GM19239 (cell line): ENCODE data around the gene SLC22A23.

Experiments used
- DNase-seq: peaks from one replicate; pipeline ENCODE4 v3.0.0; 2011; ENCODE audit warnings: low spot score; ENCODE audit not compliant: insufficient read length
- FAIRE-seq: peaks from 2 replicates; lab custom pipeline; 2011; peaks lifted over from hg19 to GRCh38; lab: Jason Lieb, UNC

The SLC22A23 gene

GRCh38 chr6:3358413-3359100 lies 98.3 kb downstream of the SLC22A23 start:
- DNase-seq (no peak), FAIRE-seq (no peak)

GRCh38 chr6:3357678-3358077 lies 99.2 kb downstream of the SLC22A23 start:
- no peak for DNase-seq
- no peak for FAIRE-seq

GRCh38 chr6:3356824-3357420 lies 99.9 kb downstream of the SLC22A23 start:
- no peak for DNase-seq
- FAIRE-seq: no peak

- no peak for FAIRE-seq
- peak; percentile 72 for DNase-seq
These were observed 100.6 kb downstream of the SLC22A23 start for GRCh38 chr6:3356056-3356823.

- FAIRE-seq (no peak), DNase-seq (no peak)
These were observed 101.3 kb downstream of the SLC22A23 start for GRCh38 chr6:3355358-3356055.

- no peak for FAIRE-seq
- DNase-seq: no peak
These were observed 101.9 kb downstream of the SLC22A23 start for GRCh38 chr6:3355011-3355357.

- no peak for DNase-seq
- no peak for FAIRE-seq
These were observed 102.9 kb downstream of the SLC22A23 start for GRCh38 chr6:3353939-3354338.

GRCh38 chr6:3353213-3353903 lies 103.5 kb downstream of the SLC22A23 start:
- FAIRE-seq: no peak

GRCh38 chr6:3352678-3353077 lies 104.2 kb downstream of the SLC22A23 start:
- FAIRE-seq (no peak), DNase-seq (no peak)

More at GRCh38 chr6:3353213-3353903, 103.5 kb downstream of the SLC22A23 start:
- DNase-seq: no peak

- FAIRE-seq: no peak
These were observed 104.9 kb downstream of the SLC22A23 start for GRCh38 chr6:3351829-3352524.

GRCh38 chr6:3351105-3351676 lies 105.7 kb downstream of the SLC22A23 start:
- DNase-seq (no peak), FAIRE-seq (no peak)

More at GRCh38 chr6:3351829-3352524, 104.9 kb downstream of the SLC22A23 start:
- no peak for DNase-seq

- no peak for DNase-seq
- FAIRE-seq: no peak
These were observed 106.5 kb downstream of the SLC22A23 start for GRCh38 chr6:3350252-3350796.

- DNase-seq (no peak), FAIRE-seq (no peak)
These were observed 107.2 kb downstream of the SLC22A23 start for GRCh38 chr6:3349388-3350251.

GRCh38 chr6:3348821-3349220 lies 108.0 kb downstream of the SLC22A23 start:
- DNase-seq (no peak), FAIRE-seq (no peak)

- FAIRE-seq: no peak
- no peak for DNase-seq
These were observed 109.0 kb downstream of the SLC22A23 start for GRCh38 chr6:3347826-3348225.

- FAIRE-seq (no peak), DNase-seq (no peak)
These were observed 109.6 kb downstream of the SLC22A23 start for GRCh38 chr6:3347247-3347646.

- no peak for FAIRE-seq
These were observed 110.4 kb downstream of the SLC22A23 start for GRCh38 chr6:3346476-3346875.

GRCh38 chr6:3345836-3346235 lies 111.0 kb downstream of the SLC22A23 start:
- DNase-seq (no peak), FAIRE-seq (no peak)

More at GRCh38 chr6:3346476-3346875, 110.4 kb downstream of the SLC22A23 start:
- DNase-seq: no peak
